Measurements from ENCODE around the gene ANKRD23. TPM values are rescaled to one million over a fixed set of nuclear protein-coding genes. Genes with fewer than 3 reads are reported as not detected.

ANKRD23 gene
- total and polyA plus RNA-seq, 2 of the 13 experiments (the other 11 are each of a cell fraction or from before 2014, with no cell fraction given), result 1.5 to 1.6 TPM

DNA sequence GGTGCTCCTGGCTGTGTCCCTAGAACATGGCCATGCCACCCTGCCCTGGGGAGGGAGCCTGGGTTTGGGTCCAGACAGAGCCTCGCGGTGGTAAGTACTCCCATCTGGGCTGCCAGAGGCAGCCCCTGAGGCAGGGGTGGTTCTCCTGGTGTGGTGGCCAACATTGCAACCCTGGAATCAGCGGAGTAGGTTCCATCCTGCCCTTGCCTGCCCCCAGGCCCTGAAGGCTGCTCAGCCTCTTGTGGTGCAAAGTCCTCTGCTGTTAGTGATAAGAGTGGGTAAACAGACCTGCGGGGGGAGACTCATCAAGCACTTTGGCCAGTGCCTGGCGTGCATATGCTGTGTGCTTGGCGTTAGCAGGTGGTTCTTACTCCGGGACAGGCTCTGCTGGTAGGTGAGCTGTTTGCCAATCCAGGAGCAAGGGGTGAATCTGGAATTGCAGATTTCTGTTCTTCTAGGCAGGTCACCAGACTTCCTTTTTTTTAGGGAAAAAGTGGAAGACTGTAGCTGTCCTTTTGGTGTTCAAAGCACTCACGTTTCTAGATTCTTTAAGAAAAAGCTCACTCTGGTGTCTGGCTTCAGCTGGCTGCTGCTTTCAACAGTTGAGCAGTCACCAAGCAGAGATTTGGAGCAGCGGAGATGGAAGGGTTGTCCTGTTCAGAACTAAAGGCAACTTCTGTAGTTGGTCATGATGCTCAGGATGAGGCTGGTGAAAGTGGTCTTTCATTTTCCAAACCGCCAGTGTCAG lies 24.5 kb downstream of the ANKRD23 start (continued):
- TF ChIP-seq, protein P1, sequence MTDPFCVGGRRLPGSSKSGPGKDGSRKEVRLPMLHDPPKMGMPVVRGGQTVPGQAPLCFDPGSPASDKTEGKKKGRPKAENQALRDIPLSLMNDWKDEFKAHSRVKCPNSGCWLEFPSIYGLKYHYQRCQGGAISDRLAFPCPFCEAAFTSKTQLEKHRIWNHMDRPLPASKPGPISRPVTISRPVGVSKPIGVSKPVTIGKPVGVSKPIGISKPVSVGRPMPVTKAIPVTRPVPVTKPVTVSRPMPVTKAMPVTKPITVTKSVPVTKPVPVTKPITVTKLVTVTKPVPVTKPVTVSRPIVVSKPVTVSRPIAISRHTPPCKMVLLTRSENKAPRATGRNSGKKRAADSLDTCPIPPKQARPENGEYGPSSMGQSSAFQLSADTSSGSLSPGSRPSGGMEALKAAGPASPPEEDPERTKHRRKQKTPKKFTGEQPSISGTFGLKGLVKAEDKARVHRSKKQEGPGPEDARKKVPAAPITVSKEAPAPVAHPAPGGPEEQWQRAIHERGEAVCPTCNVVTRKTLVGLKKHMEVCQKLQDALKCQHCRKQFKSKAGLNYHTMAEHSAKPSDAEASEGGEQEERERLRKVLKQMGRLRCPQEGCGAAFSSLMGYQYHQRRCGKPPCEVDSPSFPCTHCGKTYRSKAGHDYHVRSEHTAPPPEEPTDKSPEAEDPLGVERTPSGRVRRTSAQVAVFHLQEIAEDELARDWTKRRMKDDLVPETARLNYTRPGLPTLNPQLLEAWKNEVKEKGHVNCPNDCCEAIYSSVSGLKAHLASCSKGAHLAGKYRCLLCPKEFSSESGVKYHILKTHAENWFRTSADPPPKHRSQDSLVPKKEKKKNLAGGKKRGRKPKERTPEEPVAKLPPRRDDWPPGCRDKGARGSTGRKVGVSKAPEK (CRISPR knock-in tag; IDR thresholded peaks at IDR 0.05; ENCODE audit: borderline replicate concordance), result peak; percentile 82; the same call in 1 of the 2 replicates
- peak; percentile 72; the same call in 1 of the 2 replicates for TF ChIP-seq GATAD1 (CRISPR knock-in tag; IDR thresholded peaks at IDR 0.05)
- TF ChIP-seq ZNF180 (CRISPR knock-in tag; IDR thresholded peaks at IDR 0.05; ENCODE audit: borderline replicate concordance, low read depth), result no peak
- peak; percentile 40; the same call in 1 of the 2 replicates for TF ChIP-seq PHF20 (CRISPR knock-in tag; IDR thresholded peaks at IDR 0.05)
- peak; percentile 99 for TF ChIP-seq REPIN1 (CRISPR knock-in tag; IDR thresholded peaks at IDR 0.05; ENCODE audit: borderline replicate concordance, low read depth)
- TF ChIP-seq, protein P2, sequence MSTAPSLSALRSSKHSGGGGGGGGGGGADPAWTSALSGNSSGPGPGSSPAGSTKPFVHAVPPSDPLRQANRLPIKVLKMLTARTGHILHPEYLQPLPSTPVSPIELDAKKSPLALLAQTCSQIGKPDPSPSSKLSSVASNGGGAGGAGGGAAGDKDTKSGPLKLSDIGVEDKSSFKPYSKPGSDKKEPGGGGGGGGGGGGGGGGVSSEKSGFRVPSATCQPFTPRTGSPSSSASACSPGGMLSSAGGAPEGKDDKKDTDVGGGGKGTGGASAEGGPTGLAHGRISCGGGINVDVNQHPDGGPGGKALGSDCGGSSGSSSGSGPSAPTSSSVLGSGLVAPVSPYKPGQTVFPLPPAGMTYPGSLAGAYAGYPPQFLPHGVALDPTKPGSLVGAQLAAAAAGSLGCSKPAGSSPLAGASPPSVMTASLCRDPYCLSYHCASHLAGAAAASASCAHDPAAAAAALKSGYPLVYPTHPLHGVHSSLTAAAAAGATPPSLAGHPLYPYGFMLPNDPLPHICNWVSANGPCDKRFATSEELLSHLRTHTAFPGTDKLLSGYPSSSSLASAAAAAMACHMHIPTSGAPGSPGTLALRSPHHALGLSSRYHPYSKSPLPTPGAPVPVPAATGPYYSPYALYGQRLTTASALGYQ (CRISPR knock-in tag; IDR thresholded peaks at IDR 0.05), result peak; percentile 96
- 0 out of 2 replicates have a peak, but pooled peaks have one; percentile 66 for TF ChIP-seq NR2F2 (IDR thresholded peaks at IDR 0.05; ENCODE audit: borderline replicate concordance, low read depth)
- TF ChIP-seq, protein P3, sequence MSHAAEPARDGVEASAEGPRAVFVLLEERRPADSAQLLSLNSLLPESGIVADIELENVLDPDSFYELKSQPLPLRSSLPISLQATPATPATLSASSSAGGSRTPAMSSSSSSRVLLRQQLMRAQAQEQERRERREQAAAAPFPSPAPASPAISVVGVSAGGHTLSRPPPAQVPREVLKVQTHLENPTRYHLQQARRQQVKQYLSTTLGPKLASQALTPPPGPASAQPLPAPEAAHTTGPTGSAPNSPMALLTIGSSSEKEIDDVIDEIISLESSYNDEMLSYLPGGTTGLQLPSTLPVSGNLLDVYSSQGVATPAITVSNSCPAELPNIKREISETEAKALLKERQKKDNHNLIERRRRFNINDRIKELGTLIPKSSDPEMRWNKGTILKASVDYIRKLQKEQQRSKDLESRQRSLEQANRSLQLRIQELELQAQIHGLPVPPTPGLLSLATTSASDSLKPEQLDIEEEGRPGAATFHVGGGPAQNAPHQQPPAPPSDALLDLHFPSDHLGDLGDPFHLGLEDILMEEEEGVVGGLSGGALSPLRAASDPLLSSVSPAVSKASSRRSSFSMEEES (CRISPR knock-in tag; IDR thresholded peaks at IDR 0.05), result peak; percentile 76
- no peak for TF ChIP-seq ZNF879 (CRISPR knock-in tag; IDR thresholded peaks at IDR 0.05)
- TF ChIP-seq CEBPZ (IDR thresholded peaks at IDR 0.05; ENCODE audit: low read length), result no peak
- TF ChIP-seq, protein P4, sequence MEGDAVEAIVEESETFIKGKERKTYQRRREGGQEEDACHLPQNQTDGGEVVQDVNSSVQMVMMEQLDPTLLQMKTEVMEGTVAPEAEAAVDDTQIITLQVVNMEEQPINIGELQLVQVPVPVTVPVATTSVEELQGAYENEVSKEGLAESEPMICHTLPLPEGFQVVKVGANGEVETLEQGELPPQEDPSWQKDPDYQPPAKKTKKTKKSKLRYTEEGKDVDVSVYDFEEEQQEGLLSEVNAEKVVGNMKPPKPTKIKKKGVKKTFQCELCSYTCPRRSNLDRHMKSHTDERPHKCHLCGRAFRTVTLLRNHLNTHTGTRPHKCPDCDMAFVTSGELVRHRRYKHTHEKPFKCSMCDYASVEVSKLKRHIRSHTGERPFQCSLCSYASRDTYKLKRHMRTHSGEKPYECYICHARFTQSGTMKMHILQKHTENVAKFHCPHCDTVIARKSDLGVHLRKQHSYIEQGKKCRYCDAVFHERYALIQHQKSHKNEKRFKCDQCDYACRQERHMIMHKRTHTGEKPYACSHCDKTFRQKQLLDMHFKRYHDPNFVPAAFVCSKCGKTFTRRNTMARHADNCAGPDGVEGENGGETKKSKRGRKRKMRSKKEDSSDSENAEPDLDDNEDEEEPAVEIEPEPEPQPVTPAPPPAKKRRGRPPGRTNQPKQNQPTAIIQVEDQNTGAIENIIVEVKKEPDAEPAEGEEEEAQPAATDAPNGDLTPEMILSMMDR (CRISPR knock-in tag; IDR thresholded peaks at IDR 0.05), result peak; percentile 62
- TF ChIP-seq, protein P5, sequence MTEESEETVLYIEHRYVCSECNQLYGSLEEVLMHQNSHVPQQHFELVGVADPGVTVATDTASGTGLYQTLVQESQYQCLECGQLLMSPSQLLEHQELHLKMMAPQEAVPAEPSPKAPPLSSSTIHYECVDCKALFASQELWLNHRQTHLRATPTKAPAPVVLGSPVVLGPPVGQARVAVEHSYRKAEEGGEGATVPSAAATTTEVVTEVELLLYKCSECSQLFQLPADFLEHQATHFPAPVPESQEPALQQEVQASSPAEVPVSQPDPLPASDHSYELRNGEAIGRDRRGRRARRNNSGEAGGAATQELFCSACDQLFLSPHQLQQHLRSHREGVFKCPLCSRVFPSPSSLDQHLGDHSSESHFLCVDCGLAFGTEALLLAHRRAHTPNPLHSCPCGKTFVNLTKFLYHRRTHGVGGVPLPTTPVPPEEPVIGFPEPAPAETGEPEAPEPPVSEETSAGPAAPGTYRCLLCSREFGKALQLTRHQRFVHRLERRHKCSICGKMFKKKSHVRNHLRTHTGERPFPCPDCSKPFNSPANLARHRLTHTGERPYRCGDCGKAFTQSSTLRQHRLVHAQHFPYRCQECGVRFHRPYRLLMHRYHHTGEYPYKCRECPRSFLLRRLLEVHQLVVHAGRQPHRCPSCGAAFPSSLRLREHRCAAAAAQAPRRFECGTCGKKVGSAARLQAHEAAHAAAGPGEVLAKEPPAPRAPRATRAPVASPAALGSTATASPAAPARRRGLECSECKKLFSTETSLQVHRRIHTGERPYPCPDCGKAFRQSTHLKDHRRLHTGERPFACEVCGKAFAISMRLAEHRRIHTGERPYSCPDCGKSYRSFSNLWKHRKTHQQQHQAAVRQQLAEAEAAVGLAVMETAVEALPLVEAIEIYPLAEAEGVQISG (CRISPR knock-in tag; IDR thresholded peaks at IDR 0.05), result peak; percentile 92
- TF ChIP-seq ZSCAN25 (CRISPR knock-in tag; IDR thresholded peaks at IDR 0.05), result peak; percentile 96

Data from HepG2 (cell line).